Gastroesophageal sphincter (tissue), 3 donors: ENCODE measurements around the gene BCAS4.

Experiments used
- CTCF ChIP-seq, 4 experiments: fragments of 200-600 bp in 2 of 4; fragments of 450-650 bp in 2 of 4; sonication (generic) in 1 of 4; IDR thresholded peaks; one replicate each; pipeline ENCODE4 v1.5.1; 2017 to 2019; ENCODE audit warnings: antibody characterized with exemption in 4 of 4, mild to moderate bottlenecking in 2 of 4, moderate library complexity in 2 of 4
- EP300 ChIP-seq: sonication (generic); formaldehyde crosslinking; IDR thresholded peaks from one replicate; pipeline ENCODE4 v1.6.1; 2017; ENCODE audit warnings: antibody characterized with exemption, mild to moderate bottlenecking
- POLR2A ChIP-seq, 2 donors: fragments of 450-650 bp; IDR thresholded peaks; one replicate each; pipeline ENCODE4 v1.6.1; 2017; ENCODE audit warnings: antibody characterized with exemption in 2 of 2, mild to moderate bottlenecking in 2 of 2, moderate library complexity in 1 of 2
- POLR2AphosphoS5 ChIP-seq: sonication (generic); formaldehyde crosslinking; IDR thresholded peaks from one replicate; pipeline ENCODE4 v1.6.1; 2017; ENCODE audit warnings: antibody characterized with exemption

GRCh38 chr20:50843331-50844276 lies 48.7 kb downstream of the BCAS4 start:
- no peak for TF ChIP-seq CTCF (IDR thresholded peaks at IDR 0.05)
- no peak for TF ChIP-seq POLR2AphosphoS5
- no peak for TF ChIP-seq EP300
- no peak for TF ChIP-seq POLR2A (IDR thresholded peaks at IDR 0.05)
